ENCODE results near the gene TEX22.
A peak's percentile ranks its signal among the peaks of the same experiment; 100 is the strongest.

The TEX22 gene

GRCh38 chr14:105398044-105398725, at the start of gene TEX22:
TSS of gene TEX22 (plus strand) at chr14:105398538. CDS start at chr14:105399341, 803 bp downstream.
- peak; percentile 90 to 93 for DNase-seq
- TF ChIP-seq GATA1 (IDR thresholded peaks at IDR 0.05; ENCODE audit: low read depth, low read length) = no peak
- peak; percentile 73 for TF ChIP-seq POLR2A (IDR thresholded peaks at IDR 0.05; ENCODE audit: low read length)

- TF ChIP-seq GATA1 (IDR thresholded peaks at IDR 0.05; ENCODE audit: low read depth, low read length) (no peak), POLR2A (IDR thresholded peaks at IDR 0.05; ENCODE audit: low read length) (no peak)
- no peak for DNase-seq
These were observed 49.2 kb upstream of the TEX22 start for GRCh38 chr14:105348945-105349699.

GRCh38 chr14:105349992-105350391, 48.3 kb upstream of the TEX22 start:
- no peak for TF ChIP-seq POLR2A (IDR thresholded peaks at IDR 0.05; ENCODE audit: low read length)
- no peak for TF ChIP-seq GATA1 (IDR thresholded peaks at IDR 0.05; ENCODE audit: low read depth, low read length)
- no peak for DNase-seq

GRCh38 chr14:105350450-105351244, 47.7 kb upstream of the TEX22 start:
- no peak for TF ChIP-seq GATA1 (IDR thresholded peaks at IDR 0.05; ENCODE audit: low read depth, low read length)
- TF ChIP-seq POLR2A (IDR thresholded peaks at IDR 0.05; ENCODE audit: low read length) = no peak
- DNase-seq = no peak

GRCh38 chr14:105351410-105351809, 46.9 kb upstream of the TEX22 start:
- no peak for DNase-seq
- no peak for TF ChIP-seq POLR2A (IDR thresholded peaks at IDR 0.05; ENCODE audit: low read length)
- TF ChIP-seq GATA1 (IDR thresholded peaks at IDR 0.05; ENCODE audit: low read depth, low read length) = no peak

- TF ChIP-seq GATA1 (IDR thresholded peaks at IDR 0.05; ENCODE audit: low read depth, low read length) = no peak
- TF ChIP-seq POLR2A (IDR thresholded peaks at IDR 0.05; ENCODE audit: low read length) = no peak
- peak; percentile 87 to 93 for DNase-seq
These were observed 46.2 kb upstream of the TEX22 start for GRCh38 chr14:105351920-105352851.

GRCh38 chr14:105353136-105353535, 45.2 kb upstream of the TEX22 start:
- no peak for TF ChIP-seq GATA1 (IDR thresholded peaks at IDR 0.05; ENCODE audit: low read depth, low read length)
- TF ChIP-seq POLR2A (IDR thresholded peaks at IDR 0.05; ENCODE audit: low read length) = no peak
- no peak for DNase-seq

- no peak for DNase-seq
- TF ChIP-seq GATA1 (IDR thresholded peaks at IDR 0.05; ENCODE audit: low read depth, low read length) = no peak
- no peak for TF ChIP-seq POLR2A (IDR thresholded peaks at IDR 0.05; ENCODE audit: low read length)
These were observed 43.8 kb upstream of the TEX22 start for GRCh38 chr14:105354541-105354940.

- no peak for TF ChIP-seq GATA1 (IDR thresholded peaks at IDR 0.05; ENCODE audit: low read depth, low read length)
- no peak for DNase-seq
These were observed 43.2 kb upstream of the TEX22 start for GRCh38 chr14:105355049-105355575.

GRCh38 chr14:105355850-105356604, 42.3 kb upstream of the TEX22 start:
- no peak for DNase-seq

GRCh38 chr14:105356927-105357326, 41.4 kb upstream of the TEX22 start:
- DNase-seq = no peak
- TF ChIP-seq GATA1 (IDR thresholded peaks at IDR 0.05; ENCODE audit: low read depth, low read length) = no peak
- TF ChIP-seq POLR2A (IDR thresholded peaks at IDR 0.05; ENCODE audit: low read length) = no peak

More at GRCh38 chr14:105355850-105356604, 42.3 kb upstream of the TEX22 start:
- no peak for TF ChIP-seq POLR2A (IDR thresholded peaks at IDR 0.05; ENCODE audit: low read length)
- TF ChIP-seq GATA1 (IDR thresholded peaks at IDR 0.05; ENCODE audit: low read depth, low read length) = no peak

- TF ChIP-seq GATA1 (IDR thresholded peaks at IDR 0.05; ENCODE audit: low read depth, low read length) (no peak), POLR2A (IDR thresholded peaks at IDR 0.05; ENCODE audit: low read length) (no peak)
- no peak for DNase-seq
These were observed 40.7 kb upstream of the TEX22 start for GRCh38 chr14:105357626-105358025.
